T-helper 1 cell (primary cell): ENCODE data around the gene SIN3A.
A peak's percentile ranks its signal among the peaks of the same experiment; 100 is the strongest.
"Not testable (repeated sequence)": the region's sequence is repeated elsewhere in the genome, so short reads cannot be mapped to it uniquely, and the experiment has no call there.

ENCODE experiments used
- DNase-seq, 5 donors: peaks; one replicate each; pipeline ENCODE4 v3.0.0-alpha.2; 2012 to 2020

Gene SIN3A

GRCh38 chr15:75450307-75451201, 936 bp downstream of the SIN3A start:
- peak; percentile 96 to 98 (median 96) for DNase-seq

- no peak for DNase-seq
Observed at GRCh38 chr15:75449585-75450306, 1.7 kb downstream of the SIN3A start.

GRCh38 chr15:75448171-75448570, 3.3 kb downstream of the SIN3A start:
- not testable (repeated sequence) for DNase-seq

DNA sequence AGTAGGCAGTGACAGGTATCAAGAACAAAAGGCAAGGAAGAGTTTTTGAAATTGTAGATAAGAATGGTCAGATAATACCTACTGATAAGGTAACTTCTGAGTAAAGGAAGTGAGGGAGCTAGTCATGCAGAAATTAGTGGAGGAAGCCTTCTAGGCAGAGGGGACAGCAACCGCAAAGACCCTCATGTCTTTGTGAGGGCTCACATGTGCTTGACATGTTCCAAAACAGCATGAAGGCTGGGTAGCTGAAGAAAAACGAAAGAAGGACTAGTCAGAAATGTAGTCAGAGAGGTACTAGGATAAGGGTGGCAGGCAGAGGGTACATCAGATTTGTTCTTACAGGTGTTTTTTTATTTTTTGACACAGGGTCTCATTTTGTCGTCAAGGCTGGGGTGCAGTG, 5.3 kb downstream of the SIN3A start:
- DNase-seq: no peak

GRCh38 chr15:75445324-75445723, 6.2 kb downstream of the SIN3A start:
- DNase-seq: not testable (repeated sequence)

- DNase-seq: not testable (repeated sequence)
Observed at GRCh38 chr15:75443972-75444453, 7.5 kb downstream of the SIN3A start.

DNA sequence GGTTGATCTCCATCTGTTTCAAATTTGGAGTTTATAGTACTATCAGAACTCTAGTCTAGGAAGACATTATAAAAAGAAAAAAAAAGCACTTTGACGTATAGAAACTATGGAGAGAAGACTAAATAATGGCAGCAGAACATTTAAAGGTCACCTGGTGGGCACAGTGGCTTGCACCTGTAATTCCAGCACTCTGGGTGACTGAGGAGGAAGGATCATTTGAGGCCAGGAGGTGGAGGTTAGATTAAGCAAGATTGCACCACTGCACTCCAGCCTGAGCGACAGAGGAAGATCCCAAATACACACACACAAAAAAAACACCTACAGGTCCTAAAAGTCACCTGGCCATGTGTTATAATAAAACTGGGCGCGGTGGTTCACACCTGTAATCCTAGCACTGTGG, 13.8 kb downstream of the SIN3A start:
- no peak for DNase-seq

DNA sequence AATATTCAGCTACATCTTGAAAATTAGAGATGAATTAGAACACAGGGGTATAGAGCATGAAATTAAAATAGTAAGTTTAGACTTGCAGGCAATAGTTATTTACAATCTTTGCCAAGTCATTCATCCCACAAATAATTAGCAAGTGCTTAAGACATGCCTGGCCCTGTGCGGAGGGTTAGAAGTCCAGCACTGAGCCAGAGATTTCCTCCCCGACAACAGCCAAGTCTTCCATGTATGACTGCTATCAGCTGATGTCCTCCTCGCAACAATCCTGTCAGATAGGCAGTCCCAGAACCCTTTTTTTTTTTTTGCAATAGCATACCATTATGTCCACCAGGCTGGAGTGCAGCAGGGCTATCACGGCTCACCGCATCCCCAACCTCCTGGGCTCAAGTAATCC, 14.6 kb downstream of the SIN3A start:
- no peak for DNase-seq

GRCh38 chr15:75431682-75432081, 19.8 kb downstream of the SIN3A start:
- no peak for DNase-seq

DNA sequence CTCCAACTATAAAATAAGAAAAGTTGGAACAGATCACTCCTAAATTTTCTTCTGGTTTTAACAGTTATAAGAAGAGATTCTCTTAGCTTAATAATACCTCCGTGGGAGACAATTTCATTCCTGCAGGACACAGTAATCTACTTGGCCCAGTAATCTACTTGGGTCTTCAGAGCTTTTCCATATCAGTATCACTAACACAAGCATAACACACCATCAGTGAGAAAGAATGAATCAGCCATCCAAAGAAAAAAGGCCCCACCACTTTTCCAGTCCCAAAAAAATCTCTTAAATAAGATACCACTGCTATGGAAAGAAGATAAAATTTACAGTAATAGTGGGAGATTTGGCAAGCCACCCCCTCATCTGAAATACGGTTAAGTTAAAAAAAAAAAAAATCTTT, 20.2 kb downstream of the SIN3A start:
- DNase-seq: no peak

DNA sequence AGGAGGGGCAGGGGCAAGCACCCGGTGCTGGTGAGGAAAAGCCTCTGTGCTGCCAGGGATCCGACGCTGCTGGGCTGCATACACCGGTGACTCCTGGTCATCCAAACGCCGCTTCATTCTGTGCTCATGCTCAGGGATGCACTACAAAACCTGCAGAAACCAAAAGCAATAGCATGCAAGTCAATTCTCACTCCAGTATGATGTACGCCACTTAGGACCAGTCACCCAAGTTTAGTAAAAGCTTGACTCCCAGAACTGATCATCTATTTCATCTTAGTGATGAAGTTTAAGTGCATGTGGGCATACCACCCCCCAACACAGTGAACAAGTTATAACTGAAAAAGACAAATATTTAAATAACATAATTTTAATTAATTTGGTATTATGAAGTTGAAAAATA, 21.2 kb downstream of the SIN3A start:
- no peak for DNase-seq

- no peak for DNase-seq
Observed at GRCh38 chr15:75428152-75428551, 23.3 kb downstream of the SIN3A start.

DNA sequence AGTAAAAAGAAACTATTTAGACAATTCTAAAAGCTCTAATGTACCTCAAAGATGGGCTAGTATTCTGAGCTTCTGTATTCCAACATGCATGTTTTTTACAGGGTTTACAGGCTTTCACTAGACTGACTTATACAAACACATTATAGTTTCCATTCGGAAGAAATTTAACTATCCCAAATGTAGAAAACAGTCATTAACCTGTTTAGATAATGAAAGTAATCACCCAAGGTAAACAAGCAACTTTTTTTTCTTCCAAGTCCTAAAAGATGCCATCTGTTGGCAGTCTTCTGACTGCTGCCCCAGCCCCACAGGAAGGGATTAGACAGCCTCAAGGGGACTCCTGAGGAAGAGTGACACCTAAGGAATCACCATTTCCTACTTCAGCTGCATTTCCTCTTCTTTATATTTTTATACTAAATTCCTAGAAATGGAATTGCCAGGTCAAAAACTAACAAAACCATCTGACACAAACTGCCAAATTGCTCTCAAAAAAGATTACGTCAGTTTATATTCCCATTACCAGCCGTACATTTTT, 25.5 kb downstream of the SIN3A start:
- no peak for DNase-seq

- no peak for DNase-seq
Observed at GRCh38 chr15:75422554-75422953, 28.9 kb downstream of the SIN3A start.

DNA sequence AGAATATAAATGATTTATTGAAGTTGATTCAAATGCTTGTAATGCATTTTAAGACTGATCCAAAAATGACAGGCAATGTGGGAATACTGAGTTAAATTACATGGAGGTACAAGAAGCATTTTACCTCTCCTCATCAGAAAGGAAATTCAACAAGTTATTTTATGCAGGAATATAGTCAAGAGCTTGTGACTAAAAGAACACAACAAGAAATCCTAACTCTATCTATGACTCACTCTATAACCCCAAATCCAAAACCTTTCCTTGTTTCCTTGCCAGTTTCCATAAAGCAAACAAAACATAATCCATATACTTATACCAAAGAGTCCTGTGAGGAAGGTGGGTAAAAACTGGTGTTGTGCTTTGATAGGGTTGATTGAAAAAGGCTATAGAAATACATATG, 30.8 kb downstream of the SIN3A start:
- DNase-seq: no peak

GRCh38 chr15:75416584-75416983, 34.9 kb downstream of the SIN3A start:
- DNase-seq: no peak

DNA sequence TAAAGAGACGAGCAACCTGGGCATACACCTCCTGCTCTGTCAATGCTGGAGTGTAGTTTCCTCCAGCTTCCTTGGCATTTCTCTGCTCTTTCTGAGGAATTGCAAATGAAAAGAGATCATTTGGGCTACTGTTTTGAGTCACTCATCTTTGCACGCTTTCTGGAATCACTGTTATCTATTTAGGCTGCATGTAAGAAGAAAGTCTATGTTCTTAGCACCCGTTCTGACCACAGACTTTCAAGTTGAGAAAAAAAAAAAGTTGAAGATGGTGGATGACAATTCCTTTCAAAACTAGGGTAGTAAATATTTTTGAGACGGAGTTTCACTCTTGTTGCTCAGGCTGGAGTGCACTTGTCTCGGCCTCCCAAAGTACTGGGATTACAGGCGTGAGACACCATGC, 41.3 kb downstream of the SIN3A start:
- no peak for DNase-seq

DNA sequence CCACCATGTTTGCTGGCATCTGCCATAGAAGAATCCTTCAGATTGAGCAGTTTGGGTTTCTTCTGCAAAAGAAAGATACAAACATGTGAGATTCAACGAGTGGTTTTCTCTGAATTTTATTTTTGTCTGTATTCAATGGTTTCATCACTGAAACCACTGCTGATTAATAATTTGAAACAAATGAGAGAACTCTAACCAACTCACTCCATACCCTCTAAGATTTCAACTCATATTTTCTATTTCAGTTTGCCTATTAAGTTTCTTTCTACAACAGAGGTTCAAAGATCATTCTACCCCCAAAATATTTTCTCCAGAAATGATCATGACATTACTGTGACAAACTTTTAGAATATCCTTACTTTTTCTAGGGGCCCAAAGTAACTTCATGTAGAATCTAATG, 44.4 kb downstream of the SIN3A start:
- DNase-seq: no peak

DNA sequence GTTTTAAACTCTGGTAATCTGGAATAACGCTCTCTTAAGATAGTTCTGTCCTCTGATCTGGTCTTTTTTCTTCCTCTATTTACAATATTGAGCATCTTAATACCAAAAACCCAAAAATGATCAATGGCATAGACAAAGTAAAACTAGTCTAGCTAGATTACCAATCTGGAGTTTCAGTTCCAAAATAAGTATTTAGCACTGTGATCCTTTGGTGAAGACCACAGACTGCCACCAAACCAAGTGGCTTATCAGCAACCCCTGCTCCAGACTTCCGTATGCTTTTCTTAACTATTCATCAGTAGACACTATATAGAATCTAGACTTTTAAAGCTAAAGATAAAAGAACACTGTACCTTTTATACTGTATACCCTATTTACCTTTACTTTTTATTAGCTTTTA, 47.6 kb downstream of the SIN3A start:
- DNase-seq: no peak

- DNase-seq: no peak
Observed at GRCh38 chr15:75397494-75397893, 54.0 kb downstream of the SIN3A start.

DNA sequence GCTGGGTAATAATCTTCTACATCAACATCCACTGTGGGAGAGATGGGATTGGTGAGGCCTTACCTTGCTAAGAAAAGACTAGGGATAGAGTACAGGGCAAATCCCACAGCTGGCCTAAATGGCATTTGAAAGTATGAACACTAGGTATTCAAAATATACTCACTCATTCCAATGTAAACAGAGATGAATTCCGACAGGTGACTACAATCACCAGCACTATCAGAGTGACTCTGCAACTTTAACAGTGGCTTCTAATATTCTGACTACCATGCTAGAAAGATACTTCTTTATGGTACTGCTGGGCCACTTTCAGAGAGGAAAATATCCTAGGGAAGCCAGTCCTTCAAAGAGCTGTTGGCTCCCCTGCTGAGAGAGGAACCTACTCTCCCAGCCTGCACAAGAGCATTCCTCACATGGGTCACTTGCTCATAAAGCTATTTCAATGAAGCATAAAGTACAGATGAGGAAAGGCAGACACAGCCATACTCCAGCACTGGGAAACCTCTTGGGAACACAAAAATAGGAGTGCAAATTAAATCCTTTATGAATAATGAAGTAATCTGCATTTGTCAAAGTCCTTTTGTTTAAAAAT, 61.6 kb downstream of the SIN3A start:
- DNase-seq: no peak

DNA sequence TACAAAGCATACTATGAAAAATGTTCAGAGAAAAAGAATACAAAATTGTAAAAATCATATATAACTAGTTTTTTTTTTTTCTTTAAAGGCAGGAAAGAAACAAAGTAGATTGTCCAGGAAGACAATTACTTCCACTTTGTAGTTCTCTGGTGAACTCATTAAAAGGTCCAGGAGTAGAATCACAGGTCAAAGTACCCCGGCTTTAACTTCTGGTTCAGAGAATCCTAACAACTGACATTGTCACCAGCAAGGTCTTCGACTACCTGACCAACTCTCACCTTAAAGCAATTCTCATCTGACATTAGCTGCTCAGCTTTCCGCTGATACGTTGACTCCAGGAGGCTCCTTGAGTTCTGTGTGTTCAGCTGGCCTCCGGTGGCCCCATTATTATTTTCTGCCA, 67.5 kb downstream of the SIN3A start:
- DNase-seq: not testable (repeated sequence)

- DNase-seq: no peak
Observed at GRCh38 chr15:75380773-75381172, 70.7 kb downstream of the SIN3A start.
